Measurements from ENCODE around the gene ZDHHC7. TPM values are rescaled to one million over a fixed set of nuclear protein-coding genes. Genes with fewer than 3 reads are reported as not detected.
"Not testable (repeated sequence)": the region's sequence is repeated elsewhere in the genome, so short reads cannot be mapped to it uniquely, and the experiment has no call there.

The ZDHHC7 gene
- total RNA-seq, 4 donors from 2014 or later, result 55.3 to 77.5 (median 66.3) TPM

- peaks cover 0 to 22% (median 0%) of the 10 kb centered on the region in 3 donors for H3K4me1 ChIP-seq
- H3K36me3 ChIP-seq, result peaks cover 0 to 8% of the 10 kb centered on the region in 2 donors
- peak overlapping the region in 3 of 4 donors; percentile 52 to 72 (median 54) for H3K27ac ChIP-seq
- H3K4me3 ChIP-seq, result no peak overlapping the region
- H3K9me3 ChIP-seq, result no peaks in the 10 kb centered on the region
- 85 to 86% methylated on average over 5 of the region's 5 CpGs for WGBS, 2 donors (ENCODE audit: low coverage in 1 of 2)
- TF ChIP-seq EP300 (IDR thresholded peaks at IDR 0.05) (no peak), POLR2AphosphoS5 (IDR thresholded peaks at IDR 0.05) (no peak), POLR2A (IDR thresholded peaks at IDR 0.05) (no peak)
- TF ChIP-seq, protein P1, sequence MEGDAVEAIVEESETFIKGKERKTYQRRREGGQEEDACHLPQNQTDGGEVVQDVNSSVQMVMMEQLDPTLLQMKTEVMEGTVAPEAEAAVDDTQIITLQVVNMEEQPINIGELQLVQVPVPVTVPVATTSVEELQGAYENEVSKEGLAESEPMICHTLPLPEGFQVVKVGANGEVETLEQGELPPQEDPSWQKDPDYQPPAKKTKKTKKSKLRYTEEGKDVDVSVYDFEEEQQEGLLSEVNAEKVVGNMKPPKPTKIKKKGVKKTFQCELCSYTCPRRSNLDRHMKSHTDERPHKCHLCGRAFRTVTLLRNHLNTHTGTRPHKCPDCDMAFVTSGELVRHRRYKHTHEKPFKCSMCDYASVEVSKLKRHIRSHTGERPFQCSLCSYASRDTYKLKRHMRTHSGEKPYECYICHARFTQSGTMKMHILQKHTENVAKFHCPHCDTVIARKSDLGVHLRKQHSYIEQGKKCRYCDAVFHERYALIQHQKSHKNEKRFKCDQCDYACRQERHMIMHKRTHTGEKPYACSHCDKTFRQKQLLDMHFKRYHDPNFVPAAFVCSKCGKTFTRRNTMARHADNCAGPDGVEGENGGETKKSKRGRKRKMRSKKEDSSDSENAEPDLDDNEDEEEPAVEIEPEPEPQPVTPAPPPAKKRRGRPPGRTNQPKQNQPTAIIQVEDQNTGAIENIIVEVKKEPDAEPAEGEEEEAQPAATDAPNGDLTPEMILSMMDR (IDR thresholded peaks at IDR 0.05), result no peak
- H3K27me3 ChIP-seq, result no peaks in the 10 kb centered on the region
- no peak for ATAC-seq
These were observed 26.4 kb upstream of the ZDHHC7 start for GRCh38 chr16:85037721-85038120.

DNA sequence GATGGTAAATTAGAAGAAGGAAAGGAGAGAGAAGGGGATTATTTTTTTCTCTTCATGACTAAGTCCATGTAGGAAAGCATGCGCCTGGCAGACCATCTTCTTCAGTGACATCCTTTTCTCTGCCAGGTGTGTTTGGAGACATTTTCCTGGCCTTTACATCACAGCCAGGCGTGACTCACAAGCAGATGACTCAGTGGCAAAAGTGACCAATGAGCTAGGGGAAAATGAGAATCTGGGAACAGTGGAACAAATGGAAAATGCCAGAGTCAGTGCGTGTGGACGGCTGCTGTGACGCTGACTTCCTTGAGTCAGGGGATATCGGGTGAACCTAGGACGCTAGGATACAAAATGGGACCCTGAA is 25.7 kb upstream of the ZDHHC7 start:
- no peaks in the 10 kb centered on the region for H3K27me3 ChIP-seq
- 39 to 70% methylated on average over 5 to 7 of the region's 7 CpGs for WGBS, 2 donors (ENCODE audit: low coverage in 1 of 2)
- H3K36me3 ChIP-seq, result peaks cover 0 to 13% of the 10 kb centered on the region in 2 donors
- no peak overlapping the region for H3K4me3 ChIP-seq
- H3K9me3 ChIP-seq, result no peaks in the 10 kb centered on the region
- TF ChIP-seq EP300 (IDR thresholded peaks at IDR 0.05) (no peak), POLR2AphosphoS5 (IDR thresholded peaks at IDR 0.05) (peak; percentile 70)
- ATAC-seq, result peak; percentile 80
- H3K27ac ChIP-seq, result peak overlapping the region in 3 of 4 donors; percentile 54 to 72 (median 54)
- peaks cover 0 to 16% (median 0%) of the 10 kb centered on the region in 3 donors for H3K4me1 ChIP-seq

GRCh38 chr16:85036236-85037049 is 25.1 kb upstream of the ZDHHC7 start:
- H3K4me1 ChIP-seq, result peaks cover 0 to 11% (median 0%) of the 10 kb centered on the region in 3 donors
- H3K9me3 ChIP-seq, result no peaks in the 10 kb centered on the region
- 79 to 81% methylated on average over 6 to 13 of the region's 15 CpGs for WGBS, 2 donors (ENCODE audit: low coverage in 1 of 2)
- peak; percentile 40 for ATAC-seq
- TF ChIP-seq POLR2AphosphoS5 (IDR thresholded peaks at IDR 0.05), result no peak
- no peak for TF ChIP-seq EP300 (IDR thresholded peaks at IDR 0.05)
- peak overlapping the region in 3 of 4 donors; percentile 54 to 72 (median 54) for H3K27ac ChIP-seq
- H3K4me3 ChIP-seq, result no peak overlapping the region
- H3K27me3 ChIP-seq, result no peaks in the 10 kb centered on the region
- peaks cover 0 to 19% of the 10 kb centered on the region in 2 donors for H3K36me3 ChIP-seq

- H3K36me3 ChIP-seq, result peaks cover 0 to 20% of the 10 kb centered on the region in 2 donors
- no peak for TF ChIP-seq POLR2A (IDR thresholded peaks at IDR 0.05)
- no peak for TF ChIP-seq EP300 (IDR thresholded peaks at IDR 0.05)
- no peak for TF ChIP-seq POLR2AphosphoS5 (IDR thresholded peaks at IDR 0.05)
- TF ChIP-seq, protein P1 (IDR thresholded peaks at IDR 0.05), result no peak
- no peak overlapping the region for H3K4me3 ChIP-seq
These were observed 23.5 kb upstream of the ZDHHC7 start for GRCh38 chr16:85034591-85035433.

DNA sequence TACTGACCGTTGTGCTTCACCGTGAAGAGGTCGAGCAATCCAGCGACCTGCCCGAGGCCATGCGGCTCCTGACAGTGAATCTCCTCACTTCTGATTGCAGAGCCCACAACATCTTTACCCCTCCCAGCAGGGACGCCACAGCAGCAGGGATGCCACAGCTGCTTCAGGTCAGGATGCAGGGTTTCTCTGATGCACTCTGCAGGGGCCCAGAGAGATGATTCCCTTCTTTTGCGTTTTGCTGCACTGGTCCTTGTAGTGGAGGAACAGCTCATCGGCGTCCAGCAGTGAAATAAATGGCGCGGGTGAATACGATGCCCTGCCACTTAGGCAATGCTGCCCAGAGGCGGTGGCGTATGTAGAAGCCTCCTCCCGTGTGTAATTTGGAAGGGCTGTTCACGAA is 21.8 kb upstream of the ZDHHC7 start:
- H3K4me3 ChIP-seq, result no peak overlapping the region
- WGBS, 2 donors (ENCODE audit: low coverage in 1 of 2), result 82 to 92% methylated on average over 4 to 8 of the region's 17 CpGs
- no peak for ATAC-seq
- H3K27me3 ChIP-seq, result no peaks in the 10 kb centered on the region
- H3K27ac ChIP-seq, result no peak overlapping the region
- no peaks in the 10 kb centered on the region for H3K9me3 ChIP-seq
- H3K36me3 ChIP-seq, result peaks cover 0 to 20% of the 10 kb centered on the region in 2 donors
- no peak for TF ChIP-seq EP300 (IDR thresholded peaks at IDR 0.05)
- TF ChIP-seq, protein P1 (IDR thresholded peaks at IDR 0.05), result no peak
- TF ChIP-seq POLR2A (IDR thresholded peaks at IDR 0.05), result no peak
- TF ChIP-seq POLR2AphosphoS5 (IDR thresholded peaks at IDR 0.05), result no peak
- H3K4me1 ChIP-seq, result peaks cover 0 to 43% (median 9%) of the 10 kb centered on the region in 3 donors

More at GRCh38 chr16:85034591-85035433, 23.5 kb upstream of the ZDHHC7 start:
- H3K9me3 ChIP-seq, result no peaks in the 10 kb centered on the region
- WGBS, 2 donors (ENCODE audit: low coverage in 1 of 2), result 81 to 86% methylated on average over 8 to 13 of the region's 18 CpGs
- H3K27me3 ChIP-seq, result no peaks in the 10 kb centered on the region
- no peak for ATAC-seq
- peak overlapping the region in 1 of 4 donors; percentile 72 for H3K27ac ChIP-seq
- peaks cover 0 to 26% (median 0%) of the 10 kb centered on the region in 3 donors for H3K4me1 ChIP-seq

GRCh38 chr16:85032187-85032586 is 20.9 kb upstream of the ZDHHC7 start:
- peak overlapping the region in 1 of 4 donors; percentile 91 for H3K27ac ChIP-seq
- WGBS, 2 donors (ENCODE audit: low coverage in 1 of 2), result 96 to 100% methylated on average over 1 to 4 of the region's 4 CpGs
- peaks cover 0 to 48% (median 11%) of the 10 kb centered on the region in 3 donors for H3K4me1 ChIP-seq
- H3K9me3 ChIP-seq, ATAC-seq, H3K4me3 ChIP-seq, H3K27me3 ChIP-seq: not testable (repeated sequence)
- peaks cover 0 to 20% of the 10 kb centered on the region in 2 donors for H3K36me3 ChIP-seq

Data from gastroesophageal sphincter (tissue), 4 donors.